DND-41 (cell line): ENCODE results near the gene RBM20.

Experiments
- CTCF ChIP-seq: IDR thresholded peaks from 2 replicates; pipeline ENCODE4 v1.5.1; 2012; ENCODE audit warnings: borderline replicate concordance, low read length, moderate library complexity, mild to moderate bottlenecking; ENCODE audit not compliant: poor library complexity, severe bottlenecking; ENCODE audit errors: extremely low read depth
- EZH2 ChIP-seq: IDR thresholded peaks from 3 replicates; pipeline ENCODE4 v1.6.1; 2012; ENCODE audit warnings: borderline replicate concordance, low read depth, mild to moderate bottlenecking, moderate library complexity, low read length, inconsistent platforms; ENCODE audit not compliant: severe bottlenecking

GRCh38 chr10:110753462-110753861, 109.3 kb downstream of the RBM20 start:
- TF ChIP-seq CTCF, result no peak
- TF ChIP-seq EZH2, result no peak
